ENCODE results near the gene KIRREL3. TPM values are rescaled to one million over a fixed set of nuclear protein-coding genes. Genes with fewer than 3 reads are reported as not detected.

Gene KIRREL3
- total and polyA plus RNA-seq, 2 of the 4 experiments (the other 2 are of a cell fraction) = 10.9 to 15.9 TPM

GRCh38 chr11:126405906-126406305, 594.7 kb downstream of the KIRREL3 start:
- H3K14ac ChIP-seq (replicated peaks; ENCODE audit: low read depth, low read length) = no peak overlapping the region
- no peaks in the 10 kb centered on the region for H3K79me1 ChIP-seq (ENCODE audit: low read depth in 1 of 2, low read length in 2 of 2)
- peaks cover 7% of the 10 kb centered on the region; the same call in 1 of the 2 replicates for H3K4me1 ChIP-seq (ENCODE audit: control insufficient read depth, insufficient read depth, low read length)
- no peak overlapping the region for H3K18ac ChIP-seq (ENCODE audit: low read depth, low read length)
- no peak overlapping the region for H3K9ac ChIP-seq (ENCODE audit: low read depth, low read length)
- no peak overlapping the region for H4K91ac ChIP-seq (ENCODE audit: insufficient read depth, low read depth, low read length)
- TF ChIP-seq RFX5 (IDR thresholded peaks at IDR 0.05; ENCODE audit: low read depth, low read length) = no peak
- no peak overlapping the region for H3K56ac ChIP-seq (ENCODE audit: extremely low read depth, insufficient read depth, low read length)
- H3K4me2 ChIP-seq (ENCODE audit: low read depth, low read length) = no peak overlapping the region
- H3K27ac ChIP-seq (ENCODE audit: insufficient read depth, low read length) = no peak overlapping the region
- DNase-seq (no peak), ATAC-seq (ENCODE audit: low read depth) (no peak)
- dilution Hi-C loops (cut with HindIII; ENCODE audit: low sequenced_read_pairs, unreplicated experiment) (no loop called here), intact Hi-C loops (cut with micrococcal nuclease) (no loop called here), in situ Hi-C loops (cut with MboI; ENCODE audit: low sequenced_read_pairs) (no loop called here)
- H3K27me3 ChIP-seq (ENCODE audit: control insufficient read depth, insufficient read depth, low read length) = no peaks in the 10 kb centered on the region
- no peak overlapping the region for H3K4ac ChIP-seq (ENCODE audit: low read depth, low read length)
- POLR2A ChIA-PET (ENCODE audit: unreplicated experiment) = no interaction called here
- no peak overlapping the region for H2BK120ac ChIP-seq (ENCODE audit: low read depth, low read length)
- H4K20me1 ChIP-seq (ENCODE audit: insufficient read depth, low read length) = no peaks in the 10 kb centered on the region; the same call in 1 of the 2 replicates
- no peak overlapping the region for H2BK5ac ChIP-seq (ENCODE audit: low read depth, low read length, poor library complexity, severe bottlenecking)
- CTCF ChIA-PET = no interaction called here
- no peak overlapping the region for H4K5ac ChIP-seq (ENCODE audit: low read depth, low read length)
- H3K9me3 ChIP-seq (ENCODE audit: control insufficient read depth, insufficient read depth, low read length) = no peaks in the 10 kb centered on the region
- no peak overlapping the region for H3K23ac ChIP-seq (ENCODE audit: low read depth, low read length)
- H2AFZ ChIP-seq (replicated peaks; ENCODE audit: low read length, poor library complexity) = no peak overlapping the region
- peaks cover 11% of the 10 kb centered on the region; the same call in 1 of the 2 replicates for H3K36me3 ChIP-seq (ENCODE audit: control insufficient read depth, insufficient read depth, low read length)
- no TSS peak for BruUV-seq (replicated peaks)
- H3K9me1 ChIP-seq (ENCODE audit: insufficient read depth, low read length) = peaks cover 16% of the 10 kb centered on the region
- no CpG with 5 or more reads among the region's 7 CpGs for WGBS, 2 experiments (ENCODE audit: extremely low coverage in 2 of 2, insufficient read length in 1 of 2)
- H2AK5ac ChIP-seq (ENCODE audit: low read depth, low read length) = no peak overlapping the region
- no peak overlapping the region for H2AK9ac ChIP-seq (replicated peaks; ENCODE audit: low read depth, low read length, poor library complexity)
- H4K8ac ChIP-seq (ENCODE audit: low read depth in 2 of 2, low read length in 2 of 2) = no peak overlapping the region
- no peak overlapping the region for H3K4me3 ChIP-seq (ENCODE audit: insufficient read depth, low read depth, low read length)
- no peak overlapping the region for H2BK20ac ChIP-seq (ENCODE audit: low read depth, low read length)
- H2BK15ac ChIP-seq (ENCODE audit: low read depth, low read length) = no peak overlapping the region

Data from IMR-90 (cell line).